Natural killer cell (primary cell): ENCODE results near the gene KRTAP4-8. TPM values are rescaled to one million over a fixed set of nuclear protein-coding genes. Genes with fewer than 3 reads are reported as not detected.
"Not testable (repeated sequence)": the region's sequence is repeated elsewhere in the genome, so short reads cannot be mapped to it uniquely, and the experiment has no call there.

Experiments
- ATAC-seq, 3 donors: fragments of 150-1000 bp in 2 of 3; fragments of 200-7000 bp in 1 of 3; cut with Tn5 transposase; 1 replicate in 1 of 3; 2 replicates in 2 of 3; pipeline ENCODE4 v1.10.0; 2021; ENCODE audit warnings: mild to moderate bottlenecking in 2 of 3, moderate library complexity in 2 of 3
- DNase-seq, 2 donors: peaks; one replicate each; pipeline versions ENCODE4 v3.0.0 to v3.0.0-alpha.2; 2013 to 2021; ENCODE audit warnings: mixed read lengths in 1 of 2
- H3K27ac ChIP-seq: one replicate; pipeline ENCODE4 v1.5.1; 2013; ENCODE audit warnings: mild to moderate bottlenecking, low read length
- H3K27me3 ChIP-seq: one replicate; pipeline ENCODE4 v1.6.1; 2013; ENCODE audit warnings: low read length; ENCODE audit not compliant: control insufficient read depth, insufficient read depth
- H3K36me3 ChIP-seq: one replicate; pipeline ENCODE4 v1.6.1; 2013; ENCODE audit warnings: low read length; ENCODE audit not compliant: control insufficient read depth, insufficient read depth
- H3K4me1 ChIP-seq: one replicate; pipeline ENCODE4 v1.6.1; 2013; ENCODE audit warnings: low read length; ENCODE audit not compliant: control insufficient read depth, insufficient read depth
- H3K4me3 ChIP-seq: one replicate; pipeline ENCODE4 v1.5.1; 2013; ENCODE audit warnings: low read length
- H3K9me3 ChIP-seq: one replicate; pipeline ENCODE4 v1.6.1; 2013; ENCODE audit warnings: low read length; ENCODE audit not compliant: control insufficient read depth, insufficient read depth
- H3K27ac Mint-ChIP-seq, 2 donors: one replicate each; pipeline ENCODE4 v1.8.0; 2022; ENCODE audit warnings: mild to moderate bottlenecking in 2 of 2, mixed read lengths in 2 of 2, moderate library complexity in 1 of 2
- H3K27me3 Mint-ChIP-seq, 2 donors: one replicate each; pipeline ENCODE4 v1.8.0; 2022; ENCODE audit warnings: low read depth in 2 of 2, mixed read lengths in 2 of 2
- H3K36me3 Mint-ChIP-seq: one replicate; pipeline ENCODE4 v1.8.0; 2022; ENCODE audit warnings: mixed read lengths
- H3K4me1 Mint-ChIP-seq, 2 donors: one replicate each; pipeline ENCODE4 v1.8.0; 2022; ENCODE audit warnings: mixed read lengths in 2 of 2
- H3K4me3 Mint-ChIP-seq: one replicate; pipeline ENCODE4 v1.8.0; 2022; ENCODE audit warnings: mild to moderate bottlenecking, moderate library complexity, mixed read lengths
- H3K9me3 Mint-ChIP-seq, 2 donors: one replicate each; pipeline ENCODE4 v1.8.0; 2022; ENCODE audit warnings: mixed read lengths in 2 of 2
- CTCF ChIP-seq: fragments of 200-600 bp; IDR thresholded peaks from one replicate; pipeline ENCODE4 v1.8.0; 2022; ENCODE audit warnings: antibody characterized with exemption
- WGBS: methylation state at CpG from one replicate; pipeline ENCODE4 v1.1.7; 2013; ENCODE audit warnings: missing lambda C conversion rate; ENCODE audit not compliant: insufficient coverage; 5-methylcytosine and 5-hydroxymethylcytosine counted together
- intact Hi-C: fragments of 100-400 bp; cut with micrococcal nuclease; formaldehyde crosslinking; loops from one replicate; pipeline ENCODE4 v1.14.2; 2022
- total RNA-seq, 4 donors: library from RNA; stranded (reverse); fragments of 120-200 nt in 1 of 4; gene quantifications; one replicate each; pipeline versions ENCODE4 v1.2.3 to v1.2.4, GENCODE V29; 2013 to 2022

Gene KRTAP4-8
- total RNA-seq, 3 donors from 2014 or later (not counting 1 experiment from before 2014, with no cell fraction given): not detected

DNA sequence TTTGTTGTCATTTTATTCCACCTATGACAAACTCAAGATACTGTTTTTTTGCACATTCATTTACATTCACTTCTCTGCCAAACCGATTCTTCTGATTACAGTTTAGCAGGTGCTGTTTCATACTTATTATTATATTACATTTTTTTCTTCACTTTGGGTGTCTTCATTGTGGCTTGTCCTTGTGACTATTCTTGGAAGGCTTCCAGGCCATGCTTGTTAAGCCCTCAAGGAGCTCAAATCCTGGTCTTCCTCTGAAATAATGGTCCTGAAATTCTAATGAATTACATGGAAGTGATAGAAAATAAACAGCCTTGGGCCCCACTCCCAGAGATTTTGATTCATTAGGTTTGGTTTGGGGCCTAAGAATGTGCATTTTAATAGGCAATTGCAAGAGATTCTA, 33.6 kb downstream of the KRTAP4-8 start:
- no peak for ATAC-seq

DNA sequence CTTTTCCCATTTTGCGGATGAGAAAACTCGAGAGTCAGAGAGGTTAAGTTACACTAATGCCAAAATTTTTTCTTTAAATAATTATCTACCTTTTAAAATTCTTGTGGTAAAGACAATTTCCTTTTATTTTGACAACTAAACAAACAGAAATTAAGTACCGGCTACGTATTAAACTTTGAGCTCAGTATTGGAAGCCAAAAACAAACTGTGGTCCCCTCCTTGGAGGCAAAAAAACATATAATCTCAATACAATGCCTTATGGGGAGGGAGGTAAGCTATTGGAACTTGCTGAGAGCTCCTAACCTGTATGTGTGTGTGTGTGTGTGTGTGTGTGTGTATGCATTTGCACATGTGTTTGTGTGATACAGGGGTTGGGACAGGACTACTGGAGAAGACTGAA, 34.5 kb downstream of the KRTAP4-8 start:
- intact Hi-C loops: no loop called here

More for the DNA sequence above, 33.6 kb downstream of the KRTAP4-8 start:
- H3K4me3 Mint-ChIP-seq: no peak overlapping the region
- H3K27me3 ChIP-seq: no peaks in the 10 kb centered on the region
- H3K36me3 Mint-ChIP-seq: no peaks in the 10 kb centered on the region
- intact Hi-C loops: no loop called here
- no peaks in the 10 kb centered on the region for H3K9me3 Mint-ChIP-seq
- no peak overlapping the region for H3K27ac Mint-ChIP-seq
- no peak overlapping the region for H3K27ac ChIP-seq
- H3K4me1 ChIP-seq: no peaks in the 10 kb centered on the region
- no peak for DNase-seq
- H3K4me3 ChIP-seq: no peak overlapping the region
- TF ChIP-seq CTCF: no peak
- no CpG with 5 or more reads among the region's 1 CpG for WGBS
- H3K9me3 ChIP-seq: no peaks in the 10 kb centered on the region
- no peaks in the 10 kb centered on the region for H3K36me3 ChIP-seq
- peaks cover 7 to 19% of the 10 kb centered on the region in 2 donors for H3K27me3 Mint-ChIP-seq
- no peaks in the 10 kb centered on the region for H3K4me1 Mint-ChIP-seq

GRCh38 chr17:41061964-41062363, 36.0 kb downstream of the KRTAP4-8 start:
- Mint-ChIP-seq H3K36me3 (no peaks in the 10 kb centered on the region), H3K27me3 (peaks cover 14 to 38% of the 10 kb centered on the region in 2 donors), H3K9me3 (peaks cover 2 to 3% of the 10 kb centered on the region in 2 donors), H3K4me3 (no peak overlapping the region), H3K4me1 (no peaks in the 10 kb centered on the region), H3K27ac (no peak overlapping the region)
- intact Hi-C loops: no loop called here
- no peak overlapping the region for H3K4me3 ChIP-seq
- H3K36me3 ChIP-seq: no peaks in the 10 kb centered on the region
- no peak for TF ChIP-seq CTCF
- no peaks in the 10 kb centered on the region for H3K9me3 ChIP-seq
- no peak for DNase-seq
- H3K27ac ChIP-seq: no peak overlapping the region
- 100% methylated on average over 1 of the region's 1 CpG for WGBS
- ATAC-seq: no peak
- no peaks in the 10 kb centered on the region for H3K4me1 ChIP-seq
- no peaks in the 10 kb centered on the region for H3K27me3 ChIP-seq

More for the DNA sequence above, 34.5 kb downstream of the KRTAP4-8 start:
- Mint-ChIP-seq H3K4me1 (no peaks in the 10 kb centered on the region), H3K27me3 (peaks cover 9 to 28% of the 10 kb centered on the region in 2 donors), H3K4me3 (no peak overlapping the region), H3K36me3 (no peaks in the 10 kb centered on the region), H3K9me3 (no peaks in the 10 kb centered on the region), H3K27ac (no peak overlapping the region)
- WGBS: no CpG with 5 or more reads among the region's 4 CpGs
- H3K27me3 ChIP-seq: no peaks in the 10 kb centered on the region
- H3K9me3 ChIP-seq: no peaks in the 10 kb centered on the region
- H3K36me3 ChIP-seq: no peaks in the 10 kb centered on the region
- H3K4me1 ChIP-seq: no peaks in the 10 kb centered on the region
- ATAC-seq (no peak), DNase-seq (no peak)
- H3K4me3 ChIP-seq: no peak overlapping the region
- no peak overlapping the region for H3K27ac ChIP-seq
- no peak for TF ChIP-seq CTCF

GRCh38 chr17:41060052-41060604, 37.8 kb downstream of the KRTAP4-8 start, which contains the start of gene KRTAP2-3:
KRTAP2-3 (minus strand) TSS chr17:41060114; CDS start chr17:41060050, 64 bp downstream.
- H3K36me3 Mint-ChIP-seq: no peaks in the 10 kb centered on the region
- no peaks in the 10 kb centered on the region for H3K4me1 ChIP-seq
- TF ChIP-seq CTCF: no peak
- H3K4me3 ChIP-seq: no peak within 1 kb of the TSS
- H3K4me1 Mint-ChIP-seq: no peaks in the 10 kb centered on the region
- no peak for DNase-seq
- peaks cover 2 to 3% of the 10 kb centered on the region in 2 donors for H3K9me3 Mint-ChIP-seq
- no peaks in the 10 kb centered on the region for H3K36me3 ChIP-seq
- H3K9me3 ChIP-seq: no peaks in the 10 kb centered on the region
- no peak within 1 kb of the TSS for H3K27ac ChIP-seq
- no peak within 1 kb of the TSS for H3K4me3 Mint-ChIP-seq
- WGBS: 75% methylated on average over 6 of the region's 6 CpGs
- H3K27me3 Mint-ChIP-seq: peaks cover 14 to 44% of the 10 kb centered on the region in 2 donors
- intact Hi-C loops: no loop called here
- no peaks in the 10 kb centered on the region for H3K27me3 ChIP-seq
- no peak for ATAC-seq
- no peak within 1 kb of the TSS for H3K27ac Mint-ChIP-seq

DNA sequence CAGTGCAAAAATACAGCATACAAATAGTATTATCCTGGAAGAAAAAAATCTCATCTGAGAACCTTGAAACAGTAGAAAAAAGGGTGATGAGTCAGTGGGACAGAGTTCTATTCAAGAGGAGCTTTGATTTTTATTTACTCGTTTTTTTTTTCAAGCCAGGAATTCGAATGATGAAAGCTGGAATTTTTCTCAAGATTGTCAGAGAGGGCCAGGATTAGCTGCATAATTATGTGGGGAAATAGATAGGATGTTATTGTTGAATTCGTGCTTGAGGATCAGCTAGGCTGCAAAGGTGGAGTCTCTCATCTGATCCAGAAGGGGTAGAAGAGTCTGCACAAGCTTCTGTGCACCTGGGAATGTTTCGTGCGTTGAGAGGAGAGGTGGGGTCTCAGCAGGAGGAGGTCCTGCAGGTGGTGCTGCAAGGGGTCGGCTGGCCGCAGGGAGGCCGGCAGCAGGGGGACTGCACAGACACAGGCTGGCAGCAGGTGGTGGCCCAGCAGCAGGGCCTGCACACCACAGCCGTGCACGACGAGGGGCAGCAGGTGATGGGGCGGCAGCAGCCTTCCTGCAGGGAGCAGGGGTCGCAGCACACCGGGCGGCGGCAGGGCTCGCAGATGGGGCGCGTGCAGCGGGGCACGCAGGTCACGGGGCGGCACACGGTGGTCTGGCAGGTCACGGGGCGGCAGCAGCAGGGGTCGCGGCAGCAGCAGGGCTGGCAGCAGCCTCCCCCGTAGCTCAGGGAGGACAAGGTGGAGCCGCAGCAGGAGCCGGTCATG, 38.5 kb downstream of the KRTAP4-8 start:
- H3K36me3 ChIP-seq, intact Hi-C loops, DNase-seq, ATAC-seq, H3K9me3 ChIP-seq, H3K4me1 ChIP-seq, H3K4me1 Mint-ChIP-seq, H3K27me3 ChIP-seq, H3K9me3 Mint-ChIP-seq, H3K36me3 Mint-ChIP-seq, H3K4me3 ChIP-seq, H3K27ac Mint-ChIP-seq, H3K4me3 Mint-ChIP-seq, H3K27ac ChIP-seq: not testable (repeated sequence)
- peaks cover 14 to 46% of the 10 kb centered on the region in 2 donors for H3K27me3 Mint-ChIP-seq
- 59% methylated on average over 11 of the region's 31 CpGs for WGBS
